IPS-18c (cell line): Measurements from ENCODE around the gene DHX40.
A peak's percentile ranks its signal among the peaks of the same experiment; 100 is the strongest.
"Not testable (repeated sequence)": the region's sequence is repeated elsewhere in the genome, so short reads cannot be mapped to it uniquely, and the experiment has no call there.

ENCODE experiments used
- H3K4me3 ChIP-seq: 2 replicates; pipeline ENCODE4 v1.7.0; 2013; ENCODE audit warnings: low read depth, mild to moderate bottlenecking, low read length, moderate library complexity; ENCODE audit not compliant: insufficient read depth
- H3K9me3 ChIP-seq: one replicate; pipeline ENCODE4 v1.6.1; 2013; ENCODE audit warnings: mild to moderate bottlenecking, low read length, moderate library complexity; ENCODE audit not compliant: control insufficient read depth, insufficient read depth

DHX40 gene

DNA sequence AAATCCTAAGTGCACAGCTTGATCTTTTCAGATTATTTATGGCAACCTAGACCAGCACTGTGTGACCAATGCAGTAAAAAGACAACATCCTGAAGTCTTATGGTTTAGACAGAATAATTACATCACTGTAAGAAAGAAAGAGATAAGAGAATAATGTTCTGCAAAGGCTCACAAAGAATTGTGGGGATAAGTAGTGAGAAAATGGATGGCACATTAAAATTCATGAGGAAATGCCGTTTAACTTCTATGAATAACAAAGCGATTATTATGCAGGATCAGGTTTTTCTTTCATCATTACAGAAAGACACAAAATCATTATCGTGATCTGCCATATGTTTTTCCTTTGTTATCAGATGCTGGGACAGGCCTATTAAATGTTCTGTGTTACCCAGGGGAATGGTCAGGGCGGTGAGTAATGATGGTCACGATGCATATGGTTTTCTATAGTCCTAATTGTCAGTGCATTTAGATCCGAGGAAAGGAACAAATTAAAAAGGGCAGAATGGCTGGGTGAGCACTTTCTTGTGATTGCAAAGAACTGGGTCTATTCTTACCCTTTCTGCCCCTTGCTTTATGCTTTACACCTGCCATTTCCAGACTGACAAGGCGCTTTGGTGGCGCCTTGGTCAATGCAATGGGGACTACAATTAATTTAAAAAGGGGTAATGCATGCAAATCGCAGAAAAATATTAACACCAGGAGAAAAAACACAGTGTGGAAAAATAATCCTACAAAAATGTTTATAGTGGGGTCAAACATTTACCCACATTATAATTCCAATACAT lies 18.1 kb upstream of the DHX40 start:
- Histone ChIP-seq H3K9me3 (no peaks in the 10 kb centered on the region), H3K4me3 (no peak overlapping the region)

DNA sequence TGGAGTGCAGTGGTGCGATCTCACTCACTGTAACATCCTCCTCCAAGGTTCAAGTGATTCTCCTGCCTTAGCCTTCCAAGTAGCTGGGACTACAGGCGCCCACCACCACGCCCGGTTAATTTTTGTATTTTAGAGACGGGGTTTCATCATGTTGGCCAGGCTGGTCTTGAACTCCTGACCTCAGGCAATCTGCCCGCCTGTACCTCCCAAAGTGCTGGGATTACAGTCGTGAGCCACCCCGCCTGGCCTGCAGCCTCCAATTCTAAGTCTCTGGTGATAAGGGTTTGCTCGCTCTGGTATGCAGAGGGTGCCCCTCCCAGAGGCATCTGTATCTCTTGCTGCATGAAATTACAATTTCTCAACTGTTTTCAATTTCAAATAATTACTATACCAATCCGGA lies 16.4 kb upstream of the DHX40 start:
- H3K4me3 ChIP-seq, H3K9me3 ChIP-seq: not testable (repeated sequence)

DNA sequence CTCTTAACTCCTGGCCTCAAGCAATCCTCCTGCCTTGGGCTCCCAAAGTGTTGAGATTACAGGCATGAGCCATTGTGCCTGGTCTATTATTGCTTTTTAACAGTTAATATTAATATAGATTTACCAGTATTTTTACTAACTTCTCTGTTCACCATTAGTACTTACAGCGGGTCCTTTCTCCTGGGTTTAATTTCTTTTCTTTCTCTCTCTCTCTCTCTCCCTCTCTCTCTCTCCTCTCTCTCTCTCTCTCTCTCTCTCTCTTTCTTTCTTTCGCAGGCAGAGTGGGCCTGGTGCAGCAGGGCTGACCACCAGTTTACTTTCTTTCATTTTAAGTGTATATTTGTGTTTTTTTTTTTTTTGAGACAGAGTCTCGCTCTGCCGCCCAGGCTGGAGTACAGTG lies 14.7 kb upstream of the DHX40 start:
- Histone ChIP-seq H3K9me3 (no peaks in the 10 kb centered on the region), H3K4me3 (no peak overlapping the region)

DNA sequence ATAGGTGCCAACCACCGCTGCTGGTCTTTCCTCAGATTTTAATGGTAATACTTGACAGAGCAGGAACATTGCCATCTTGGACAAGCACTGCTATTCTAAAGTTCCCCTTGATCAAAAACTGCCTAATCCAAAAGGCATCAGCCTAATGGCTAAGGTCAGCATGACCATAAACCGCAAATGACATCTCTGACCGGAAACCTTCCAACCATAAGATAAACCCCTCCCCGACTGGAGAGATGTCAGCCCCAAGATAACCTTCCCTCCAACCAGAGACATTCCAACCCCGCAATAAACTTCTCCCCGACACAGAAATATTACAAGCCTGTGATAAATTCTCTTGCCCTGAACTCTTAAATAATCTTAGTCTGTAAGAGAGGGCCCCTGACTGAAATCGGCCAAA lies 7.4 kb upstream of the DHX40 start:
- no peaks in the 10 kb centered on the region for H3K9me3 ChIP-seq
- H3K4me3 ChIP-seq: no peak overlapping the region

DNA sequence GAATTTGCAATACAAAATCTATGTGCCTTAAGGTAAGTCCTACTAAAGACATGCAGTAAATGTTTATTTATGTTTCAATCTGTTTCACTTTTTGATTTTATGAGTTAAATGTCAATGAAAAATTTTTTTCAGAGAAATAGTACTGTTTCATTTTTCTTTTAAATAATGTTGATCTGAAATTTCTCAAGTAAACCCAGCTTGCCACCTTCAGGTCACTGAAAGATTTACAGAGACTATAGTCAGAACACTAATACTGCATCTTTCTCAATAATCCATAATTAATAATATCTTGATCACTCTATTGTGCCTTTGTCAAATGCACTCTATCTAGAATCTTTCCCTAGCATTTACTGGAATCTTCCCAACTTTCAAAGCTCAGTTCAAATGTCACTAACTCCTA lies 6.5 kb upstream of the DHX40 start:
- H3K9me3 ChIP-seq: no peaks in the 10 kb centered on the region
- H3K4me3 ChIP-seq: no peak overlapping the region

DNA sequence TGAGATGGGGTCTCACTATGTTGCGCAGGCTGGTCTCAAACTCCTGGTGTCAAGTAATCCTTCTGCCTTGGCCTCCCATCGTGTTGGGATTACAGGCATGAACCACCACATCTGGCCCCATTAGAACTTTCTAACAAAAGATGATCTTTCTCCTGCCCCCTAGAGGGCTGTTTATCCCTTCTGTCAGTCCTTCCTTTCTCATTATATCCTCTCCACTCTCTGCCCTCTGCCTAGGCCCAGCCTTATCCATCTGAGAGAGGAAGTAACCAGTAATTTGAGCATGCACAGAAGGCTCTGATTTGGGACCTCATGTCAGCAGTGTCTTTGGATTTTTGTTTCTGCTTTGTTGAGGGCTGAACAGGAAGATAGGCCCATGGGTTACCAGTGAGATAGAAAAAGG lies 4.4 kb upstream of the DHX40 start:
- Histone ChIP-seq H3K9me3 (no peaks in the 10 kb centered on the region), H3K4me3 (no peak overlapping the region)

DNA sequence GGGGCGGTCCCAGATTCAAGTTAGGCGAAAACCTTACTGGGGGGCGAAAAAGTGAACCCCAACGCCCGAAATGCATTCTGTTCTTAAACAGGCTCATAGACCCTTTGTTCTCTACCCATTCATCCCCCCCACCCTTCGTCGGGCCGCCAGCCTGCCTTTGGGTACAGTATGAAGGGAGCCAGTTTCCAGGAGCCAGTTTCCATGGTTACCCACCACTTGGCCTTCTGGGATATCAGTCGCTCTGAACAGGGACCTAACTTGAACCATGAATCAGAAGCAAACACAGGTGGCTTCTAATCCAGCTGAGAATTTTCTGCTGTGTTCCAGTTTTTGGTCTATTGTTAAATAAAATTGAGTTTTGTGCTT lies 532 bp downstream of the DHX40 start:
- no peaks in the 10 kb centered on the region for H3K9me3 ChIP-seq
- peak overlapping the region; percentile 100 for H3K4me3 ChIP-seq

DNA sequence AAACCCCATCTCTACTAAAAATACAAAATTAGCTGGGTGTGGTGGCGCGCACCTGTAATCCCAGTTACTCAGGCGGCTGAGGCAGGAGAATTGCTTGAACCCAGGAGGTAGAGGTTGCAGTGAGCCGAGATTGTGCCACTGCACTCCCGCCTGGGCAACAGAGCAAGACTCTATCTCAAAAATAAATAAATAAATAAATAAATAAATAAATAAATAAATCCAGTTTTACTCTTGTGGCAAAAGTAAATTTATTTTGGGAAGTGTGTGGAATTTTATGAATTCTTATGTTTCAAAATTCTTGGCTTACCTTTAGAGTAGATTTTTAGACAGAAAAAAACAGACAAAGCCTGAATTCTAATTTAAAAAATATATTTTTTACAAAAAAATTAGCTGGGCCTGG lies 3.7 kb downstream of the DHX40 start:
- H3K9me3 ChIP-seq, H3K4me3 ChIP-seq: not testable (repeated sequence)

DNA sequence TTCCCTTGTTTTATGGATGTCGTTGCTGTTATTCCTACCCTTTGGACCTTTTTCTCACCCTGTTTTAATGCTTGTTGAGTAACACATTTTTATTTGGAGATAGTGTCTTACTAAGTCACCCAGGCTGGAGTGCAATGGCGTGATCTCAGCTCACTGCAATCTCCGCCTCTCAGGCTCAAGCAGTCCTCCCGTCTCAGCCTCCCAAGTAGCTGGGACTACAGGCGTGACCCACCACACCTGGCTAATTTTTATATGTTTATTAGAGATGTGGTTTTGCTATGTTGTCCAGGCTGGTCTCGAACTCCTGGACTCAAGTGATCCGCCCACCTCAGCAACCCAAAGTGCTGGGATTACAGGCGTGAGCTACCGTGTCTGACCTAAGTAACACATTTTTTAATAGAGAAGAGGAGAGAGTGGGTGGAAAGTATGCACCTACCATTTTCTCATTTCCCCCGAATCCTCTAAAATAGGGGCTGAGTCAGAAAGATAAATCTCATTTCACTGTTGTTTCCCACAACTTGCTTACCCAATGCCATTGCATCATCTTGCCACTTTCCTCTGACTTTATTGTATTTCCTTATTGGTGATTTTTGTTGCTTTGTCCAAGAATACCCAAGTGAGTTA lies 7.0 kb downstream of the DHX40 start:
- Histone ChIP-seq H3K4me3 (no peak overlapping the region), H3K9me3 (no peaks in the 10 kb centered on the region)

DNA sequence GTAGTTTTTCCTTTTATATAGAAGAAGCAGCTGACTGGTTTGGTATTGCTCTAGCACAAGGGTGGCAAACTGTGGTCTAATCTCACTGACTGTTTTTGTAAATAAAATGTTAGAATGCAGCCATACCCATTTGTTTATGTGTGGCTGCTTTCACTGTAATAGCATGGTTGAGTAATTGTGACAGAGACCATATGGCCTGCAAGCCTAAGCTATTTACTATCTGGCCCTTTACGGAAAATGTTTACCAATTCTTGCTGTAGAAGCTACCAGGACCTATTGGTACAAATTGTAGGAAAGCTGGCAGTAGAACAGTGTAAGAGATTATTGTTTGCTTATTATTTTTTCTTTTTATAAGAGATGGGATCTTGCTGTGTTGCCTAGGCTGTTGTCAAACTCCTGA lies 18.8 kb downstream of the DHX40 start:
- not testable (repeated sequence) for H3K9me3 ChIP-seq, H3K4me3 ChIP-seq

DNA sequence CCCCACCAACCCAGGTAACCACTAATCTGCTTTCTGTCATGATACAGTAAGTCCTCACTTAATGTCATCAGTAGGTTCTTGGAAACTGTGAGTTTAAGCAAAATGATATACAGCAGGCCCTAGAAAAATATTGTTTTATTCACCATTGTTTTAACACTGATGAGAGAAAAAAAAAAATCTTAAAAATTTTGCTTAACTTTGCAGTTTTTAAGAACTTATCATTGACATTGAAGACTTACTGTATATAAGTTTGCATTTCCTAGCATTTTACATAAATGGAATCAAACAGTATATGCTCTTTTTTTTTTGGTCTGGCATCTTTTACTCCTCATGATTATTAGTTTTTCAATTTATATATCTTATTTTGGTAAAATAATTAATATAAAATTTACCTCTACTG lies 34.8 kb downstream of the DHX40 start:
- H3K4me3 ChIP-seq: no peak overlapping the region
- no peaks in the 10 kb centered on the region for H3K9me3 ChIP-seq

DNA sequence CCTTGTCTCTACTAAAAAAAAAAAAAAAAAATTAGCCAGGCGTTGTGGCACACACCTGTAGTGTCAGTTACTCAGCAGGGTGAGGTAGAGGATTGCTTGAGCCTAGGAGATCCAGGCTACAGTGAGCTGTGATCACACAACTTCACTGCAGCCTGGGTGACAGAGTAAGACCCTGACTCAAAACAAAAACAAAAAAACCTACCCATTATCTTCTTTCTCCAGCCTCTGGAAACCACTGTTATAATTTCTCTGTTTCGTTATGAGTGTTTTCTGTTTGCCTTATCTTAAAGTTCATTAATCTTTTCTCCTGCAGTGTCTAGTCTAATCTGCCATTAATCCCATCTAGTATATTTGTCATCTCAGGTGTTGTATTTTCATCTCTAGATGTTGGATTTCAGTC lies 35.7 kb downstream of the DHX40 start:
- Histone ChIP-seq H3K9me3 (no peaks in the 10 kb centered on the region), H3K4me3 (no peak overlapping the region)

DNA sequence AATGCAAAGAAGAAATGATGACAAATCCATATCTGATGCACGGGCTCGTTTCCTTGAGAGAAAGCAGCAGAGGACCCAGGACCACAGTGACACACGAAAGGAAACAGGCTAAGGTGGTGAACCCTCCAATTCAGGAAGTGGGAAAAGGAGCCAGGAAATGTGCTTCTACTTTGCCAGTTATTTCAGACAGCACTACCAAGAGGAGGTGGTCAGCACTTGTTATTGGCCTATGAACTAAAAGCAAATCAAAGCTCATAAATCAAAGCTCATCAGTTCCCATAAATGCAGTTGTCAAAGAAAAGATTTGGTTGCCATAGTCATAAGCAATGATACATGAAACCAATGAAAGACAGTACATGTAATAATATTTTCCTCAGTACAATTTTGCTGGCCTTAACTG lies 41.7 kb downstream of the DHX40 start:
- H3K9me3 ChIP-seq: no peaks in the 10 kb centered on the region

DNA sequence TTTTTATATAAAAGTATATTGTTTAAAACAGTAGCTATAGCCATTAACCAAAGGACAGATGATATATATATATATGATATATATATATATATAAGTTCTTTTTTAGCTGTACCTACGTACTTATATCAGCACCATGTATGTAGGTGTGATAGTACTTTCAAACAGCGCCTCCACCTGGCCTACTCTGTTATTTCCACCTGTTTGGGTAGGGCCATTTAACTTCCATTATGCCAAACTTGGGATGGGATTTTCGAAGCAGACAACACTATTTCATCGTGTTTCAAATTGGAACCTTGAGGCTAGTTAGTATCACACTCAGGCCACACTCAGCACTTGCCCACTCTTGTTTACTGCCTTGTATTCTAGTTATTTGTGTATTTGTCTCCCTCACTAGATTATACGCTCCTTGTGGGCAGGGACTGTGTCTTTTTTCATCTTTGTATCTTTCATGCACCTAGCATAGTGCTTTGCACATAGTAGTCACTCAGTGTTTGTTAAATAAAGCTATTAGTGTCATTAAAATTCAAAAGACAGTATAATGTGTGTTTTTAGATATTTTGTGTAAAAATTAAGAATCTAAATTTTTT lies 42.5 kb downstream of the DHX40 start:
- H3K4me3 ChIP-seq: no peak overlapping the region
- no peaks in the 10 kb centered on the region for H3K9me3 ChIP-seq

More for the DNA sequence above, 41.7 kb downstream of the DHX40 start:
- H3K4me3 ChIP-seq: no peak overlapping the region

DNA sequence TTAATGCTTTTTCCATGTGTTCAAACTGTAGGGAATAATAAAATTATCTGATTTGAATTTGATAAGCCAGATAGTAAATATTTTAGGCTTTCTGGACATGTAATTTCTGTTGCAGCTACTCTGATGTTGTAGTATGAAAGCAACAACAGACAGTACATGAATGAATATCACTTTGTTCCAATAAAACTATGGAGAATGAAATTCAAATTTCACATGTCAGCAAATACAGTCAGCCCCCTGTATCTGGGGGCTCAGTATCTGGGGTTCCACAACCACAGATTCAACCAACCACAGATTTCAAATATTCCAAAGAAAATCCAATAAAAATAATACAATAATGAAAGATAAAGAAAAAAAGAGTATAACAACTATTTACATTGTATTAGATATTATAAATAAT lies 46.1 kb downstream of the DHX40 start:
- H3K9me3 ChIP-seq: no peaks in the 10 kb centered on the region
- H3K4me3 ChIP-seq: no peak overlapping the region

DNA sequence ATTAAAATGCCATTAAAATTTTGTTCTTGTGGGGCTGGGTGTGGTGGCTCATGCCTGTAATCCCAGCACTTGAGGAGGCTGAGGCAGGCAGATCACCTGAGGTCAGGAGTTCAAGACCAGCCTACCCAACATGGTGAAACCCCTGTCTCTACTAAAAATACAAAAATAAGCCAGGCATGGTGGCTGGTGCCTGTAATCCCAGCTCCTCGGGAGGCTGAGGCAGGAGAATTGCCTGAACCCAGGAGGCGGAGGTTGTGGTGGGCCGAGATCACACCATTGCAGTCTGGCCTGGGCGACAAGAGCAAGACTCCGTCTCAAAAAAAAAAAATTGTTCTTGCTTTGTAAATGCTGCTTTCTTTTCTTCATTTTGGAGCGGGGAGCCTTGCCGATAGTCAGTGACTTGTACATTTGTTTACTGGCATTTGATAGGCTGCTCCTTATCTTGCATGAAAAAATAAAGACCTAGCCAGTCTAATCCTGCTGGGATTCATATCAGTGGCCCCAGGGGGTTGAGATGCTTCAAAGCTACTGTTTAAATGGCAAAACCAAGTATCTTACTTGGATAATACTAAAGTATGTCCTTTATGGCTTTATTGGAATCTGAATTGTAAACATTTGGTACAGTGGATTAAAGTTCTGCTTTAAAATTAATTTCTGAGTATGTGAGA lies 51.0 kb downstream of the DHX40 start:
- H3K4me3 ChIP-seq: no peak overlapping the region
- no peaks in the 10 kb centered on the region for H3K9me3 ChIP-seq

DNA sequence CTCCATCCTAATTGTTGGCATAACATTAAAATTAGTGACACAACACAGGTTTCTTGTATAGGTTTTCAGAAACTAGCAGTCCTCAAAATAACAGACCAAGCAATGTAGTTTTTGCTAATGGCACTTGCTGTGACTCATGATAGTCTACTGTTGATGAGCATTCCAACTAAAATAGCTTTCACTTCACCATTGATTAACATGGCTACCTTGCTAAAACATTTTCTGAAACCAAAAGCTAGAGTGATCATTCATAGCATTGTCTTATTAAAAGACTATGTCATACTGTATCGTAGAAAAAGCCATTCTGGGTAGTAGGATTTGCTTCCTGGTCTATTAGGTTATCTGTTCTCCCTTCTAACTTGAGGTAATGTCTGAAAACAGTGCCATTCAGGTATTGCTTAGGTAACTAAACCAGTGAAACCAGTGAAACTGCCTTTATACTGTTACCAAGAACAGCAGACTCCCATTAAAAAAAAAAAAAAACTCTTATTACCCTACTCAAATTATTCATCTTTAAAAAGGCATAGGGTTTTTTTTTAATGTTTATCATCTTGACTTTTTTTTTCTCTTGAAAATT lies 51.8 kb downstream of the DHX40 start:
- H3K9me3 ChIP-seq: no peaks in the 10 kb centered on the region
- H3K4me3 ChIP-seq: no peak overlapping the region

DNA sequence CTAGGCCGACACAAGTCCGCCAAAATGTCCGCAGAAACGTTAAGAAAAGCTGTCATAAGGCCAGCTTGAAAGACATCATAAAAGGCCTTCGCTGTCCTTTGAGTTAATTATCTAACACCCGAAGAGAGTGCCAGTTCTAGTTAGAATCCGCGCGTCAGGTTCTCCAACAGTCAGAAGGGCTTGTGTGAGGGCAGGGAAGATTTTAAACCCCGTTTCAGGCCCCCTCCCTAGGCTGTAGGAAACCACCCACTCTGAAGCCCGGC lies 53.6 kb downstream of the DHX40 start:
- peak overlapping the region; percentile 98 for H3K4me3 ChIP-seq
- H3K9me3 ChIP-seq: no peaks in the 10 kb centered on the region
